Fibroblast of lung (primary cell): ENCODE measurements around the gene MACROD2. TPM values are rescaled to one million over a fixed set of nuclear protein-coding genes. Genes with fewer than 3 reads are reported as not detected.

Source experiments
- DNase-seq, 2 donors: peaks; one replicate each; pipeline versions ENCODE4 v3.0.0 to v3.0.0-alpha.2; 2010; ENCODE audit warnings: low read depth in 2 of 2
- H2AFZ ChIP-seq: 2 replicates; pipeline ENCODE4 v1.5.1; 2012; ENCODE audit warnings: low read length, control low read depth, inconsistent platforms
- H3K27ac ChIP-seq: 2 replicates; pipeline ENCODE4 v1.5.1; 2011; ENCODE audit warnings: low read length, control low read depth; ENCODE audit not compliant: insufficient read depth
- H3K27me3 ChIP-seq: 2 replicates; pipeline ENCODE4 v1.5.1; 2011; ENCODE audit warnings: mild to moderate bottlenecking, low read length; ENCODE audit not compliant: control insufficient read depth, insufficient read depth
- H3K36me3 ChIP-seq: 2 replicates; pipeline ENCODE4 v1.5.1; 2011; ENCODE audit warnings: low read length; ENCODE audit not compliant: control insufficient read depth, insufficient read depth
- H3K4me1 ChIP-seq: 2 replicates; pipeline ENCODE4 v1.5.1; 2011; ENCODE audit warnings: low read length; ENCODE audit not compliant: control insufficient read depth, insufficient read depth; ENCODE audit errors: extremely low read depth
- H3K4me2 ChIP-seq: 2 replicates; pipeline ENCODE4 v1.5.1; 2011; ENCODE audit warnings: low read length, control low read depth; ENCODE audit not compliant: insufficient read depth; ENCODE audit errors: extremely low read depth
- H3K4me3 ChIP-seq, 4 experiments: fragments of 200-600 bp in 1 of 4; sonication (generic) in 1 of 4; replicated peaks in 1 of 4; 2 replicates each; pipeline ENCODE4 v1.5.1; 2011 to 2016; ENCODE audit warnings: low read length in 4 of 4, low read depth in 3 of 4, mild to moderate bottlenecking in 3 of 4, control low read depth in 2 of 4, inconsistent platforms in 1 of 4, mixed read lengths in 1 of 4; ENCODE audit not compliant: insufficient read depth in 1 of 4; ENCODE audit errors: control extremely low read depth in 1 of 4
- H3K79me2 ChIP-seq: 2 replicates; pipeline ENCODE4 v1.5.1; 2012; ENCODE audit warnings: mild to moderate bottlenecking, low read length, inconsistent platforms; ENCODE audit not compliant: control insufficient read depth, insufficient read depth
- H3K9ac ChIP-seq: 2 replicates; pipeline ENCODE4 v1.5.1; 2011; ENCODE audit warnings: mild to moderate bottlenecking, low read length, control low read depth; ENCODE audit not compliant: insufficient read depth
- H3K9me3 ChIP-seq: 2 replicates; pipeline ENCODE4 v1.5.1; 2012; ENCODE audit warnings: low read depth, low read length; ENCODE audit not compliant: control insufficient read depth, insufficient read depth
- H4K20me1 ChIP-seq: 2 replicates; pipeline ENCODE4 v1.5.1; 2011; ENCODE audit warnings: low read length; ENCODE audit not compliant: control insufficient read depth, insufficient read depth; ENCODE audit errors: extremely low read depth
- CTCF ChIP-seq, 2 donors: IDR thresholded peaks in 1 of 2; conservative IDR thresholded peaks in 1 of 2; 1 replicate in 1 of 2; 2 replicates in 1 of 2; pipeline ENCODE4 v1.5.1; 2011 to 2012; ENCODE audit warnings: low read length in 2 of 2, control low read depth in 1 of 2, inconsistent platforms in 1 of 2, low read depth in 1 of 2, mild to moderate bottlenecking in 1 of 2
- EZH2 ChIP-seq: IDR thresholded peaks from 2 replicates; pipeline ENCODE4 v1.5.1; 2012; ENCODE audit warnings: low read length, control low read depth, mild to moderate bottlenecking; ENCODE audit errors: missing control alignments
- polyA plus RNA-seq, 2 donors: library from polyadenylated mRNA; depleted of rRNA in 1 of 2; stranded (reverse) in 1 of 2; unstranded in 1 of 2; fragments of >200 nt; gene quantifications; 2 replicates each; pipeline ENCODE4 v1.2.1, GENCODE V29; 2011 to 2012; ENCODE audit warnings: missing spikeins in 1 of 2
- total RNA-seq: library from RNA; depleted of rRNA; stranded (reverse); fragments of >200 nt; gene quantifications from 2 replicates; pipeline ENCODE4 v1.2.1, GENCODE V29; 2014

The MACROD2 gene
- total and polyA plus RNA-seq, 2 donors (not counting 1 experiment from before 2014, with no cell fraction given): 0.54 to 1.7 TPM

GRCh38 chr20:15618110-15618509 lies 1622.8 kb downstream of the MACROD2 start:
- no peak overlapping the region for H3K27ac ChIP-seq
- no peak overlapping the region for H3K9ac ChIP-seq
- no peaks in the 10 kb centered on the region for H3K27me3 ChIP-seq
- no peaks in the 10 kb centered on the region for H3K36me3 ChIP-seq
- no peaks in the 10 kb centered on the region for H3K4me1 ChIP-seq
- DNase-seq: no peak
- no peaks in the 10 kb centered on the region for H3K79me2 ChIP-seq
- no peak overlapping the region for H2AFZ ChIP-seq
- no peak for TF ChIP-seq EZH2
- no peak for TF ChIP-seq CTCF (conservative IDR thresholded peaks at IDR 0.05 in 1 of 2, IDR thresholded peaks at IDR 0.05 in 1 of 2; ENCODE audit: low read depth in 1 of 2, low read length in 2 of 2)
- H4K20me1 ChIP-seq: no peaks in the 10 kb centered on the region
- no peak overlapping the region for H3K4me3 ChIP-seq
- no peak overlapping the region for H3K4me2 ChIP-seq
- no peaks in the 10 kb centered on the region for H3K9me3 ChIP-seq

- H3K4me3 ChIP-seq: no peak overlapping the region
- TF ChIP-seq CTCF (conservative IDR thresholded peaks at IDR 0.05 in 1 of 2, IDR thresholded peaks at IDR 0.05 in 1 of 2; ENCODE audit: low read depth in 1 of 2, low read length in 2 of 2) (no peak), EZH2 (no peak)
- H3K4me1 ChIP-seq: no peaks in the 10 kb centered on the region
- DNase-seq: peak in 1 of 2 donors; percentile 3
- H3K27me3 ChIP-seq: no peaks in the 10 kb centered on the region
- H3K9me3 ChIP-seq: no peaks in the 10 kb centered on the region
- no peaks in the 10 kb centered on the region for H3K79me2 ChIP-seq
- no peak overlapping the region for H3K9ac ChIP-seq
- no peaks in the 10 kb centered on the region for H4K20me1 ChIP-seq
- H2AFZ ChIP-seq: no peak overlapping the region
- H3K4me2 ChIP-seq: no peak overlapping the region
- H3K36me3 ChIP-seq: no peaks in the 10 kb centered on the region
- H3K27ac ChIP-seq: no peak overlapping the region
Measured at GRCh38 chr20:15618912-15619311, 1623.6 kb downstream of the MACROD2 start.

- Histone ChIP-seq H3K4me3 (no peak overlapping the region), H3K27me3 (no peaks in the 10 kb centered on the region), H2AFZ (no peak overlapping the region), H3K9me3 (no peaks in the 10 kb centered on the region), H3K36me3 (no peaks in the 10 kb centered on the region), H4K20me1 (no peaks in the 10 kb centered on the region), H3K4me1 (no peaks in the 10 kb centered on the region), H3K27ac (no peak overlapping the region), H3K4me2 (no peak overlapping the region), H3K9ac (no peak overlapping the region), H3K79me2 (no peaks in the 10 kb centered on the region)
- no peak for DNase-seq
- TF ChIP-seq CTCF (conservative IDR thresholded peaks at IDR 0.05 in 1 of 2, IDR thresholded peaks at IDR 0.05 in 1 of 2; ENCODE audit: low read depth in 1 of 2, low read length in 2 of 2) (no peak), EZH2 (no peak)
Measured at GRCh38 chr20:15619341-15619740, 1624.0 kb downstream of the MACROD2 start.
